Measurements from ENCODE around the gene CACNA1F.
A peak's percentile ranks its signal among the peaks of the same experiment; 100 is the strongest.

The CACNA1F gene

GRCh38 chrX:49272421-49272820 lies 39.3 kb upstream of the CACNA1F start:
- TF ChIP-seq, protein P1, sequence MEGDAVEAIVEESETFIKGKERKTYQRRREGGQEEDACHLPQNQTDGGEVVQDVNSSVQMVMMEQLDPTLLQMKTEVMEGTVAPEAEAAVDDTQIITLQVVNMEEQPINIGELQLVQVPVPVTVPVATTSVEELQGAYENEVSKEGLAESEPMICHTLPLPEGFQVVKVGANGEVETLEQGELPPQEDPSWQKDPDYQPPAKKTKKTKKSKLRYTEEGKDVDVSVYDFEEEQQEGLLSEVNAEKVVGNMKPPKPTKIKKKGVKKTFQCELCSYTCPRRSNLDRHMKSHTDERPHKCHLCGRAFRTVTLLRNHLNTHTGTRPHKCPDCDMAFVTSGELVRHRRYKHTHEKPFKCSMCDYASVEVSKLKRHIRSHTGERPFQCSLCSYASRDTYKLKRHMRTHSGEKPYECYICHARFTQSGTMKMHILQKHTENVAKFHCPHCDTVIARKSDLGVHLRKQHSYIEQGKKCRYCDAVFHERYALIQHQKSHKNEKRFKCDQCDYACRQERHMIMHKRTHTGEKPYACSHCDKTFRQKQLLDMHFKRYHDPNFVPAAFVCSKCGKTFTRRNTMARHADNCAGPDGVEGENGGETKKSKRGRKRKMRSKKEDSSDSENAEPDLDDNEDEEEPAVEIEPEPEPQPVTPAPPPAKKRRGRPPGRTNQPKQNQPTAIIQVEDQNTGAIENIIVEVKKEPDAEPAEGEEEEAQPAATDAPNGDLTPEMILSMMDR (conservative IDR thresholded peaks at IDR 0.05), result no peak

GRCh38 chrX:49271341-49271740 lies 38.2 kb upstream of the CACNA1F start:
- H3K27ac ChIP-seq, result no peak overlapping the region
- TF ChIP-seq, protein P1 (conservative IDR thresholded peaks at IDR 0.05), result no peak

More at GRCh38 chrX:49272421-49272820, 39.3 kb upstream of the CACNA1F start:
- H3K27ac ChIP-seq, result no peak overlapping the region

DNA sequence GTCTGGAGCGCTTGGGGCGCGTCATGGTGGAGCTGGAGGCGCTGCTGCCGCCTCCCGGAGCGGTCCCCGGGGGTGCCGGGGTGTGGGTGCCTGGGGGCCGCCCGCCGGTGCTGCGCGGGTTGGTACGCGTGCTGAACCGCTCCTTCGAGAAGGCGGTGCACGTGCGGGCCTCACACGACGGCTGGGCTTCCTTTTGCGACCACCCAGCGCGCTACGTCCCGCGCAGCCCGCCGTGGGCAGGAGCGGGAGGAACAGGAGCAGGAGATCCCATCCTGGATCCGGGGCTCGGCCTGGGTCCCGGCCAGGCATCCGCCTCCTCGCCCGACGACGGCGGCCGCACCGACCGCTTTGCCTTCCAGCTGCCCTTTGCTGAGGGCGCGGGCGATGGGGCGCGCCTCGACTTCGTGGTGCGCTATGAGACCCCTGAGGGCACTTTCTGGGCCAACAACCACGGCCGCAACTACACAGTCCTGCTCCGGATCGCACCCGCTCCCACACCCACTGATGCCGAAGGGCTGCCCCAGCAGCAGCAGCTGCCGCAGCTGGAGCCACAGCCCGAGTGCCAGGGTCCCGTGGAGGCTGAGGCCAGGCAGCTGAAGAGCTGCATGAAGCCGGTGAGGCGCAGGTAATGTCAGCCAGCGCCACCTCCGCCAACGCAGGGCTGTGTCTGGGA lies 37.2 kb upstream of the CACNA1F start:
- TF ChIP-seq, protein P1 (conservative IDR thresholded peaks at IDR 0.05), result no peak
- peak overlapping the region; percentile 73 for H3K27ac ChIP-seq

GRCh38 chrX:49269767-49270248 lies 36.7 kb upstream of the CACNA1F start, which contains the start of gene PPP1R3F:
Gene PPP1R3F, plus strand, starts transcription at chrX:49269793. Its CDS starts 77 bp downstream, at chrX:49269870.
- TF ChIP-seq, protein P1 (conservative IDR thresholded peaks at IDR 0.05), result no peak
- peak within 1 kb of the TSS; percentile 73 for H3K27ac ChIP-seq

DNA sequence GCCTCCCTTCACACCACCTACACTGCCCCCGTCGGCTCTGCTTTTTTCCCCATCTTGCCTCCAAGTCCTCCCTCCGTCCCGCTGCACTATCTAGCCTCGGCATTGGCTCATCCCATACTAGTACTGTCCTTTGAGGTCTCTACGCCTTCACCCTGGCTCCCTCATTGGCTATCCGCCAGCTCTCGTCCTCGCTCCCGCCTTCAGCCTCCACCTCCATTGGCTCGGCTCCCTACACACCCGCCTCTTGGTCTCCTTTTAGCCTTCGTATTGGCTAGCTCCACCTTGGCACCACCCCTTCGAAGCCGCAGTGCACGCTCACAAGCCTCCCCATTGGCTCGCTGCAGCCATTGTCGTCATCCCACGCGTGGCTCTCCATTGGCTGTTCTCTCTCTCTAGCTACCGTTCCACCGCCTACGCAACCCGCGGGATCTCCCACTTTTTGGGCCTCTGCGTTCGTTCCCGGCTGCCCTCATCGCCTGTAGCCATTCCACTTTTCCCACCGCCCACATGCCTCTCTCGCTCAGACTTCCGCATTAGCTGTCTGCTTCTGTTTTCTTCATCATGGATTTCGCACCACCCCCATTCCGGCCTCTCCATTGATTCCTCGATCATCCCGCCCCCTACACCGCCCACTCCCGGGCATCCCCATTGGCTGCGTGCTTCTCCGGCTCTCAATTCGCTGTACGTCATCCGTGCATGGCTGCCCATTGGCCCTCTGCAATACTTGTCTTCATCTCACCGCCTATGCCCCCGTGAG lies 36.0 kb upstream of the CACNA1F start:
- TF ChIP-seq, protein P1 (conservative IDR thresholded peaks at IDR 0.05), result no peak
- peak overlapping the region; percentile 73 for H3K27ac ChIP-seq

- peak overlapping the region; percentile 73 for H3K27ac ChIP-seq
- TF ChIP-seq, protein P1 (conservative IDR thresholded peaks at IDR 0.05), result no peak
These were observed 35.5 kb upstream of the CACNA1F start for GRCh38 chrX:49268702-49269009.

Data from VCaP (cell line).